ENCODE measurements around the gene ZNF211.

The ZNF211 gene

DNA sequence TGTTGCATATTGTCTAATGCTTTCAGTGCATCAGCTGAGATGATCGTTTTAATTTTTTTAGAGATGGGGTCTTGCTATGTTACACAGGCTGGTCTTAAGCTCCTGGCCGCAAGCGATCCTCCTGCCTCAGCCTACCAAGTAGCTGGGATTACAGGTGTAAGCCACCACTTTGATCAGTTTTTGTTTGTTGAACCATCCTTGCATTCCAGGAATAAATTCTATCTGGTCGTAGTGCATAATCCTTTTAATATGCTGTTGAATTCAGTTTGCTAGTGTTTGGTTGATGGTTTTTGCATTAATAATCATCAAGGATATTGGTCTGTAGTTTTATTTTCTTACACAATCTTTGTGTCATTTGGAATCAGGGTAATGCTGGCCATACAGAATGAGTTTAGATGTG, 4.4 kb downstream of the ZNF211 start:
- no peak for FAIRE-seq
- no peak for TF ChIP-seq POLR2A (IDR thresholded peaks at IDR 0.05; ENCODE audit: low read depth, low read length)

DNA sequence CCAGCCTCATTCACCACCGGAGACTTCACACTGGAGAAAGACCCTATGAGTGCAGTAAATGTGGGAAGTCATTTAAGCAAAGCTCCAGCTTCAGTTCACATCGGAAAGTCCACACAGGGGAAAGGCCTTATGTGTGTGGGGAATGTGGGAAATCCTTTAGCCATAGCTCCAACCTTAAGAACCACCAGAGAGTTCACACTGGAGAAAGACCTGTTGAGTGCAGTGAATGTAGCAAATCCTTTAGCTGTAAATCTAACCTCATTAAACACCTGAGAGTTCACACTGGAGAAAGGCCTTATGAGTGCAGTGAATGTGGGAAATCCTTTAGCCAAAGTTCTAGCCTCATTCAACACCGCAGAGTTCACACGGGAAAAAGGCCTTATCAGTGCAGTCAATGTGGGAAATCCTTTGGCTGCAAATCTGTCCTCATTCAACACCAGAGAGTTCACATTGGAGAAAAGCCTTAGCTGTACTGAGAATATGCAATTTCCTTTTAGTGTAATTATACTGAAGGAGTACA, 8.8 kb downstream of the ZNF211 start:
- no peak for FAIRE-seq

More for the DNA sequence above, 4.4 kb downstream of the ZNF211 start:
- no peak for DNase-seq (ENCODE audit: insufficient read length, low spot score)

DNA sequence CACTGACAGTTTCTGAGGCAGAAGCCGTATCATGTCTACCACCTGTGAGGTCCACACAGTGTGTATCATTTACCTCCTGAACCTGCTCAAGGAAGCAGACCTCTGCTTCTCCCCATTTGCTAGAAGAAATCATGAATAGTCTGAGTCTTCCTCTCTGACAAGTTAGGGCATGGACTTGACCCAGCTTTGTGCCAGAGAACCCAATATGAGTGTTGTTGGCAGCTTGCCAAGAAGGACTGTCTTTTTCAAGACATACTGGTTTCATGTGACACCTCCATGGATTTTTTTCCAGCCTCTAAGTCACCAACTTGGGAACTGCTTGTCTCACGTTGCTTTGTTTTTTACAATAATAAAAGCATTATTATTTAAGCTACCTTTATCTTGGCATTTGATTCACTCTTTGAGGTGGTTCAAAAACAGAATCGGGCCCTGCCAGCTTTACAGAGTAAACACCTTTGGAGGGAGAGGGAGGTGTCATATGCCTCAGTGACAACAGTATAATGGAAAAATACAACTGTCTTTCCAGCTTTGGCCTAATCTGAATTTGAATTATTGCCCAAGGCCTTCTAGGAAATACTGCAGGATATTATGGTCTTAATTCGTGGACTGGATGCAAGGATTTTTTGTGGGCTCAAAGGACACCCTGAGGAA, 9.6 kb downstream of the ZNF211 start:
- FAIRE-seq, result no peak
- DNase-seq (ENCODE audit: insufficient read length, low spot score), result no peak
- TF ChIP-seq POLR2A (IDR thresholded peaks at IDR 0.05; ENCODE audit: low read depth, low read length), result no peak

More for the DNA sequence above, 8.8 kb downstream of the ZNF211 start:
- no peak for DNase-seq (ENCODE audit: insufficient read length, low spot score)
- TF ChIP-seq POLR2A (IDR thresholded peaks at IDR 0.05; ENCODE audit: low read depth, low read length), result no peak

DNA sequence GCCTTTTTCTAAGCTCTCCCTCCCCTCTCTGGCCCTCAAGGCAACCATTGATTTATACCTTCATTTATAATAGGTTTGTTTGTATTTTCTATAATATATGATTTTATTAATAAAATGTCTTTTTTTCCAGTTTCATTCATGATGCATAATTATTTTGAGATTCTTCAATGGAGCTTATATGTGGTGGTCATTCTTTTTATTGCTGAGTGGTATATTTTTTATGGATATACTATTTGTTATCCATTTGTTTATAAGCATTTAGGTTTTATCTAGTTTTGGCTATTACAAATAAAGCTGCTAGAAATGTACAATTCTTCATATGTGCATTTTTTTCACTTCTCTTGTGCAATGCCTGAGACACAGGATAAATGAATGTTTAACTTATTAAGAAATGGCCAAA, 10.8 kb downstream of the ZNF211 start:
- no peak for FAIRE-seq
- no peak for TF ChIP-seq POLR2A (IDR thresholded peaks at IDR 0.05; ENCODE audit: low read depth, low read length)
- DNase-seq (ENCODE audit: insufficient read length, low spot score), result no peak

DNA sequence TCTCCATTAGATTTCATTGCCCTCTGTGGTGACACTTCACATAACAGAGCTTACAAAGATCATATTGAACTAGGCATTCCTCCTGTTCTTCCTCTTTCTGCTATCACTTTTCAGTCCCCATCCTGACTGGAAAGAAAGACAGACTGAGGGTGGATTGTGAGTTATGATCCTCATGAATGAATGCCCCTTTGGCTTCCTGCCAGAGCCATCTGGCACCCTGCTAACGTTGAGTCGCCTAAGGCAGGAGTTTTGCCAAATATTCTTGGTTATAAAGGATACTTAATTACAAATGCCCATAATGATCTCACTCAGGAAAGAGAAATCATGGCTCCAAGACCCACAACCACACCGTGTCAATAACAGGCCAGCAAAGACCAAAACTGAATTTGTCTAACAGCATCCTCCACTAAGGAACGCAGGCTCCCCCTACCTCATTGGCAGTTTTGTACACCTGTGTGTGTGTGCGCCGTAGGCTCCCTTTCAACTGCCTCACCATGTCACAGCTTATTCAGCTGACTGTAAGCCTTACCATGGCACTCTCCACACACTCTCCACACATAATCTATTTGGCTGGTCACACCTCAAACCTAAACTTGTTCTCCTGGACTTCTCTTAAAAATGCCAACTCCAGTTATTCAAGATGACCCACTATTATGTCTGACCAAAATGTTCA, 15.5 kb downstream of the ZNF211 start:
- no peak for TF ChIP-seq POLR2A (IDR thresholded peaks at IDR 0.05; ENCODE audit: low read depth, low read length)
- no peak for DNase-seq (ENCODE audit: insufficient read length, low spot score)
- FAIRE-seq, result no peak

DNA sequence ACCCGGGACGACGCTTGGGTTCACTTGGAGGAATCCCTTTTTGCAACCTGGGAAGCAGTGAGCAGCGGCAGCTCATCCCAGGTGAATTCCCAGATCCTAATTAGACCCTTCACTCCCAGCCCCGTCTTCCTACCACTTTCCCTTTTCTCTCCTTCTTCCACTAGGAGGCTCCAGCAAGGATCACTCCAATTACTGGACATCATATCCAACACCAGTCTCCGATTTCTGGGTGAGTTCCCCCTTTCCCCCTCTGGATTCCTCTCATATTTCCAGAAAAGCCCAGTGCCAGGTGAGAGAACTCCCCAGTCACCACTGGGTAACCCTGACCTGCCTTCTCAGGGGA, 18.7 kb downstream of the ZNF211 start:
- DNase-seq (ENCODE audit: insufficient read length, low spot score) (no peak), FAIRE-seq (no peak)
- no peak for TF ChIP-seq POLR2A (IDR thresholded peaks at IDR 0.05; ENCODE audit: low read depth, low read length)

DNA sequence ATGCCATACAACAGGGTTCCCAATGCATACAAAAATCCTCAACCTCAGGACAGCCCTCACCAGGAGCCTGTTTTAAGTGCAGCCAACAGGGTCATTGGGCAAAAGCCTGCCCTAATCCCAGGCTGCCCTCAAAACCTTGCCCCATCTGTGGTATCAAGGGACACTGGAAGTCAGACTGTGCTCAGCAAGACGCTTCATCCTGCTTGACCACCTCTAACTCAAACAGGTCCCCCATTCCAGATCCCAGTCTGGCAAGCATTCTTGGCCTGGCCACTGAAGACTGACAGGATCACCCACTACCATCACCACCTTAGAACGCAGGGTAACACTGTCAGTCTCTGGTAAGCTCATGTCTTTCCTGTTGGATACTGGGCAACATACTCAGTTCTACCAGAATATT, 20.7 kb downstream of the ZNF211 start:
- FAIRE-seq, result no peak
- no peak for TF ChIP-seq POLR2A (IDR thresholded peaks at IDR 0.05; ENCODE audit: low read depth, low read length)
- no peak for DNase-seq (ENCODE audit: insufficient read length, low spot score)

DNA sequence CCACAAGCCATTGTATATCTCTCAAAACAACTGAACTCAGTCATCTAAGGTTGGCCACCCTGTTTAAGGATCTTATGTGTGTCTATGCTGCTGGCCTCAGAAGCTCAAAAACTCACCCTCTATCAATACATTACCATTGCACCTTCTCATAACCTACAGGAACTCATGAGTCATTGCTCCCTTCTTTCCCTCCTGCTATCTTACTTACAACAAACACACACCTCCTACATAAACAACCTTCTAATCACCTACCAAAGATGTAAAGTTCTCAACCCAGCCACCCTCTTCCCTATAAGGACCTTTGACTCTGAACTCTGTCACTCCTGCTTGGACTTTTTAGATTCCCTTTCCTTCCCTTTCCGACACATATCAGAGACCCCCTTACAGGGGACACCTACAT, 22.5 kb downstream of the ZNF211 start:
- no peak for FAIRE-seq
- DNase-seq (ENCODE audit: insufficient read length, low spot score), result no peak
- TF ChIP-seq POLR2A (IDR thresholded peaks at IDR 0.05; ENCODE audit: low read depth, low read length), result no peak

DNA sequence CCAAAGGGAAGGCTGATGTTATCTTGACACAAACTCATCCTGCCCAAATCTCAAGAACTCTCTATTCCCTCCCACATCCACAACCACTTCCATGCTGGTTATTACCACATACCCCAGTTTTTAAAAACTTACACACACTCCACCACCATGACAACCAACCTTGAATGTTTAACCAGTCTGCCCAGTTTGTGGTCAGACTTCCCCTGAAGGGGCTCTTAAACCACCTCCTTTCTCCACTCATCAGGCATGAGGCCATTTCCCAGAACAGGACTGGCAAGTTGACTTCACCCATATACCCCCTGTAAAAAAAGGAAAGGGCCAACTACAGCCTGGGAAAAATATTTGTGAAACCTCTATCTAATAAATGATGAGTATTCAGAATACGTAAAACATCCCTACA, 23.4 kb downstream of the ZNF211 start:
- FAIRE-seq (no peak), DNase-seq (ENCODE audit: insufficient read length, low spot score) (no peak)
- TF ChIP-seq POLR2A (IDR thresholded peaks at IDR 0.05; ENCODE audit: low read depth, low read length), result no peak

DNA sequence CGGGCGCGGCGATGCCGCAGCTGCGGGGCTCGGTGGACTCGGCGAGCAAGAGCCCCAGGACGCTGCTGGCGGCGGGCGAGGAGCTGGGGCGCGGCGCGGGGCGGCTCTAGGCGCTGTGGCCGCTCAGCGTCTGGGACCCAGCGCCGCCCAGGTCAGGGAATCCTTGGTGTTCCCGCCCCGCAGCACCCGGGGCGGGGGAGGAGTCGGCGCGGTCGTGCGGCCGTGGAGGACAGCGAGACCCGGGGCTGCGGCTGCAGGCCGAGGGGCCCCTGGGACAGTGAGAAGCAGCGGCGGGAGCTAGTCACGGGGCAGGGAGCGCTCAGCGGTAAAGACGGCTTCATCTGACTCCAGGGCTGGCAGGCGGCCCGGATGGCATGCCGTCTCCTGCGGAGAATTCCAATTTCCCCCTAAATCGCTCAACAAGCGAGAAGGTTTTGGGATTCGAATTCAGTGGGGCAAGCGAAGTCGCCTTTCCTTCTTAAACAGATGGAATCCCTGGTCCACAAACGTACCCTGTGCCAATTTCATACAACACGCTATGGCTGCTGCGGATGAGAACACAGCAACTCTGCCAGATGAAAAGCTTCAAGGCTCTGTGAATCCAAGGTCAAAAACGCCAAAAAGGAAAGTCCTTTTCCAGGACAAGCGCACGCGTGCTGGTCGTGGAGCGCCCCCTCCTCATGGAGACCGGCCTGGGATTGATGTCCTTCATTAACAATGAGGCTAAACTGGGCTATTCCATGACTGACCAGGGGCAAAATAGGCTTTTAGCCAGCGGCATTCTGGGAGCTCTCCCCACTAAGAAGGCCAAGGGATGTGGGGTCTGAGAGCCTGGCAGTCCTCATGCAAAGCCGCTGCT, 31.5 kb downstream of the ZNF211 start:
- peak; percentile 76 for DNase-seq (ENCODE audit: insufficient read length, low spot score)

DNA sequence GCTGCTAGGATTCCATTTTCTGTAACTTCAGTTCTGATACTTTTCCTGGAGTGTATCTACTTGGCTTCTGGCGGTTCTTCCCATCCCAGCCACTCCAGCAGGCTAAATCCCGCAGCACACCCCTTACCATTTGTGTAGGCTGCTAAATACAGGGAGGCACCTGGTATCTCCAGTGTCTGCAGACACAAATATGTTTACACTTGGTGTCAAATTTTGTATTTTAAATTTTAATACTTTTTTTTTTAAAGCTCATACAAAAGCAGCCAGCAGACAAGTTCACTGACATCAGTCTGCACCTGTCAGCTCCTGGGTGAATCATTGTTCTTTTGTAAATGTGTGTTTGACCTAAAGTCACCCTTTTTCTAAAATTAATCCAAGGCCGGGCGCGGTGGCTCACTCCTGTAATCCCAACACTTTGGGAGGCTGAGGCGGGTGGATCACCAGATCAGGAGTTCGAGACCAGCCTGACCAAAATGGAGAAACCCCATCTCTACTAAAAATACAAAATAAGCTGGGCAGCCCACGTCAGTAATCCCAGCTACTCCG, 32.4 kb downstream of the ZNF211 start:
- no peak for TF ChIP-seq POLR2A (IDR thresholded peaks at IDR 0.05; ENCODE audit: low read depth, low read length)
- FAIRE-seq (no peak), DNase-seq (ENCODE audit: insufficient read length, low spot score) (no peak)

More for the DNA sequence above, 31.5 kb downstream of the ZNF211 start:
- no peak for FAIRE-seq
- TF ChIP-seq POLR2A (IDR thresholded peaks at IDR 0.05; ENCODE audit: low read depth, low read length), result peak; percentile 58; the same call in 1 of the 2 replicates

DNA sequence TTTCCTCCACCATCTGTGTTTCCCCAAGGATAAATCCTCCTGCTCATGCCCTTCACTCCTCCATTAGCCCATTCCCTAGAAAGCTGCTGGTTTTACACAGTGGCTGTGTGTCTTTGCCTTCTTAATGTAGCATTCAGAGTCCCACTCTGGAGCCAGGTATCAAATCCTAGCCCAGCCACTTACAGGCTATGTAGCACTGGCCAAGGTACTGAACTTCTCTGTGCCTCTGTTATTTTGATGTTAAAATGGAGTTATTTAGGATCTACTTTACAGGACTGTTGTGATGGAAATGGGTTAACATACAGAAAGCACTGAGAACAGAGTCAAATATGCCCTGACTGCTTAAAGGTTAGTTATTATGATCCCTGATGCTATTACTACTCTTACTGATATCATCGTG, 34.3 kb downstream of the ZNF211 start:
- no peak for FAIRE-seq

DNA sequence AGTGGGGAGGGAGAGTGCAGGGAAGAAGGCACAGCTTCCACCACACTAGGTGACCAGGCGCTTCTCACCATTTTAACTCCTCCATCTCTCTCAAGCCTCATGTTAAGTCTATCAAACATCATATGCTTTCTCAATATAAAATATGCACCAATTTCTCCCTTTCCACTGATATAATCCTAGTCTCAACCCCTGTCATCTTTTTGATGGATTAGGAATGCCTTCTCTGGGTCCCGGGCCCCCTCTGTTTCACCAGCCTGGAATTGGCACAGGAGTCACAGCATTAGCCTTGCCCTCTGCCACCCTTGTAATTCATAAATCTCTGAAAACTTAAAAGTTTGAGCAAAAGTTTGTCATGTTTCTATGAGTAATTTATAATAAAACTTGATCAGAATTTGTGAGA, 35.7 kb downstream of the ZNF211 start, which contains the start of gene ZSCAN4:
TSS of gene ZSCAN4 (plus strand) at position 301 of the 400 bp plus-strand sequence. CDS start 7,211 bp downstream, outside the sequence.
- no peak for TF ChIP-seq POLR2A (IDR thresholded peaks at IDR 0.05; ENCODE audit: low read depth, low read length)
- FAIRE-seq, result no peak

More for the DNA sequence above, 34.3 kb downstream of the ZNF211 start:
- no peak for DNase-seq (ENCODE audit: insufficient read length, low spot score)
- TF ChIP-seq POLR2A (IDR thresholded peaks at IDR 0.05; ENCODE audit: low read depth, low read length), result no peak

More for the DNA sequence above, 35.7 kb downstream of the ZNF211 start, which contains the start of gene ZSCAN4:
- no peak for DNase-seq (ENCODE audit: insufficient read length, low spot score)

Data from H54 (cell line).